Measurements from ENCODE around the gene DEFB131B. TPM values are rescaled to one million over a fixed set of nuclear protein-coding genes. Genes with fewer than 3 reads are reported as not detected.

Gene DEFB131B
- total and polyA plus RNA-seq, 9 of the 15 experiments (the other 6 are each of a cell fraction or from before 2014, with no cell fraction given), result not detected

DNA sequence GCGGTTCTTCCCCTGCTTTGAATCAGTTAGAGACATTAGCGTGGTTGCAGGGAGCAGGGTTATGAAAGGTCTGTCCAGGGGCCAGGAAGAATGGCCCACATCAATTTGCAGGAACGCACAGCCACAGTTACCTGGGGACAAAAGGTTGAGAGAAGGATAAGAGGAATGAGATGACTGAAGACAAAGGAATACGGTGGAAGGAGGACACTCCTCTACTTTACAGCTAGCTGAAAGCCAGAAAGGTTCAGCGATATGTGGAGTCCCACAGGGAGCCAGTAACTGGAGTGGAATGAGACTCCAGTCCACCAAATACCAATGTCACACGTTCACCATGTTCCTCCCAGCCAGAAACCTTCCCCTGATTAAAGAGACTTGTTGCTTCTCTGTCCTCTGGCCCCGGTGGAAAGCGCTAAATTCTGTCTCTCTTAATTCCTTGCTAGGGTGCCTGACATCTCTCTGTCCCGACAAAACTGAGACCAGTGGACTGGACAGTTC is 39.4 kb downstream of the DEFB131B start:
- no peaks in the 10 kb centered on the region for H4K20me1 ChIP-seq (replicated peaks; ENCODE audit: control insufficient read depth, insufficient read depth, low read length)
- TF ChIP-seq BDP1 (IDR thresholded peaks at IDR 0.05; ENCODE audit: insufficient read depth, insufficient read length) (no peak), THRAP3 (IDR thresholded peaks at IDR 0.05; ENCODE audit: borderline replicate concordance) (no peak), ZC3H4 (CRISPR knock-in tag; IDR thresholded peaks at IDR 0.05; ENCODE audit: borderline replicate concordance) (no peak), HMG20A (CRISPR knock-in tag; conservative IDR thresholded peaks at IDR 0.05) (no peak), HDAC3 (IDR thresholded peaks at IDR 0.05; ENCODE audit: borderline replicate concordance, partially characterized antibody) (no peak), ZNF311 (CRISPR knock-in tag; IDR thresholded peaks at IDR 0.05) (no peak), ZNF23 (CRISPR knock-in tag; IDR thresholded peaks at IDR 0.05) (no peak), ZNF586 (CRISPR knock-in tag; conservative IDR thresholded peaks at IDR 0.05) (no peak), MTA3 (IDR thresholded peaks at IDR 0.05; ENCODE audit: borderline replicate concordance) (no peak)
- TF ChIP-seq, protein P1, sequence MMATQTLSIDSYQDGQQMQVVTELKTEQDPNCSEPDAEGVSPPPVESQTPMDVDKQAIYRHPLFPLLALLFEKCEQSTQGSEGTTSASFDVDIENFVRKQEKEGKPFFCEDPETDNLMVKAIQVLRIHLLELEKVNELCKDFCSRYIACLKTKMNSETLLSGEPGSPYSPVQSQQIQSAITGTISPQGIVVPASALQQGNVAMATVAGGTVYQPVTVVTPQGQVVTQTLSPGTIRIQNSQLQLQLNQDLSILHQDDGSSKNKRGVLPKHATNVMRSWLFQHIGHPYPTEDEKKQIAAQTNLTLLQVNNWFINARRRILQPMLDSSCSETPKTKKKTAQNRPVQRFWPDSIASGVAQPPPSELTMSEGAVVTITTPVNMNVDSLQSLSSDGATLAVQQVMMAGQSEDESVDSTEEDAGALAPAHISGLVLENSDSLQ (IDR thresholded peaks at IDR 0.05), result no peak
- TF ChIP-seq, protein P2, sequence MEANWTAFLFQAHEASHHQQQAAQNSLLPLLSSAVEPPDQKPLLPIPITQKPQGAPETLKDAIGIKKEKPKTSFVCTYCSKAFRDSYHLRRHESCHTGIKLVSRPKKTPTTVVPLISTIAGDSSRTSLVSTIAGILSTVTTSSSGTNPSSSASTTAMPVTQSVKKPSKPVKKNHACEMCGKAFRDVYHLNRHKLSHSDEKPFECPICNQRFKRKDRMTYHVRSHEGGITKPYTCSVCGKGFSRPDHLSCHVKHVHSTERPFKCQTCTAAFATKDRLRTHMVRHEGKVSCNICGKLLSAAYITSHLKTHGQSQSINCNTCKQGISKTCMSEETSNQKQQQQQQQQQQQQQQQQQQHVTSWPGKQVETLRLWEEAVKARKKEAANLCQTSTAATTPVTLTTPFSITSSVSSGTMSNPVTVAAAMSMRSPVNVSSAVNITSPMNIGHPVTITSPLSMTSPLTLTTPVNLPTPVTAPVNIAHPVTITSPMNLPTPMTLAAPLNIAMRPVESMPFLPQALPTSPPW (CRISPR knock-in tag; IDR thresholded peaks at IDR 0.05), result no peak
- TF ChIP-seq, protein P3, sequence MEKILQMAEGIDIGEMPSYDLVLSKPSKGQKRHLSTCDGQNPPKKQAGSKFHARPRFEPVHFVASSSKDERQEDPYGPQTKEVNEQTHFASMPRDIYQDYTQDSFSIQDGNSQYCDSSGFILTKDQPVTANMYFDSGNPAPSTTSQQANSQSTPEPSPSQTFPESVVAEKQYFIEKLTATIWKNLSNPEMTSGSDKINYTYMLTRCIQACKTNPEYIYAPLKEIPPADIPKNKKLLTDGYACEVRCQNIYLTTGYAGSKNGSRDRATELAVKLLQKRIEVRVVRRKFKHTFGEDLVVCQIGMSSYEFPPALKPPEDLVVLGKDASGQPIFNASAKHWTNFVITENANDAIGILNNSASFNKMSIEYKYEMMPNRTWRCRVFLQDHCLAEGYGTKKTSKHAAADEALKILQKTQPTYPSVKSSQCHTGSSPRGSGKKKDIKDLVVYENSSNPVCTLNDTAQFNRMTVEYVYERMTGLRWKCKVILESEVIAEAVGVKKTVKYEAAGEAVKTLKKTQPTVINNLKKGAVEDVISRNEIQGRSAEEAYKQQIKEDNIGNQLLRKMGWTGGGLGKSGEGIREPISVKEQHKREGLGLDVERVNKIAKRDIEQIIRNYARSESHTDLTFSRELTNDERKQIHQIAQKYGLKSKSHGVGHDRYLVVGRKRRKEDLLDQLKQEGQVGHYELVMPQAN (IDR thresholded peaks at IDR 0.05; ENCODE audit: borderline replicate concordance), result no peak
- TF ChIP-seq, protein P4, sequence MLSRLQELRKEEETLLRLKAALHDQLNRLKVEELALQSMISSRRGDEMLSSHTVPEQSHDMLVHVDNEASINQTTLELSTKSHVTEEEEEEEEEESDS (CRISPR knock-in tag; IDR thresholded peaks at IDR 0.05), result no peak
- TF ChIP-seq, protein P5, sequence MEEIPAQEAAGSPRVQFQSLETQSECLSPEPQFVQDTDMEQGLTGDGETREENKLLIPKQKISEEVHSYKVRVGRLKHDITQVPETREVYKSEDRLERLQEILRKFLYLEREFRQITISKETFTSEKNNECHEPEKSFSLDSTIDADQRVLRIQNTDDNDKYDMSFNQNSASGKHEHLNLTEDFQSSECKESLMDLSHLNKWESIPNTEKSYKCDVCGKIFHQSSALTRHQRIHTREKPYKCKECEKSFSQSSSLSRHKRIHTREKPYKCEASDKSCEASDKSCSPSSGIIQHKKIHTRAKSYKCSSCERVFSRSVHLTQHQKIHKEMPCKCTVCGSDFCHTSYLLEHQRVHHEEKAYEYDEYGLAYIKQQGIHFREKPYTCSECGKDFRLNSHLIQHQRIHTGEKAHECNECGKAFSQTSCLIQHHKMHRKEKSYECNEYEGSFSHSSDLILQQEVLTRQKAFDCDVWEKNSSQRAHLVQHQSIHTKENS (CRISPR knock-in tag; IDR thresholded peaks at IDR 0.05), result no peak
- H3K9ac ChIP-seq (ENCODE audit: insufficient read depth in 1 of 2, low read depth in 2 of 2, low read length in 2 of 2), result no peak overlapping the region
- no peaks in the 10 kb centered on the region for H3K79me2 ChIP-seq (ENCODE audit: control insufficient read depth, insufficient read depth, low read length)
- H2AFZ ChIP-seq (ENCODE audit: low read depth, low read length), result no peak overlapping the region
- H3K4me2 ChIP-seq (ENCODE audit: insufficient read depth, low read length), result no peak overlapping the region
- peaks cover 35% of the 10 kb centered on the region; the same call in 2 of the 3 replicates for H3K36me3 ChIP-seq (ENCODE audit: control insufficient read depth, insufficient read depth, low read length)
- in situ Hi-C loops (cut with MboI) (no loop called here), intact Hi-C loops (cut with micrococcal nuclease) (no loop called here)
- no peak for FAIRE-seq
- H3K27ac ChIP-seq (ENCODE audit: extremely low read depth, low read depth, low read length), result no peak overlapping the region
- no peaks in the 10 kb centered on the region; the same call in 1 of the 2 replicates for H3K9me3 ChIP-seq (replicated peaks; ENCODE audit: control insufficient read depth, insufficient read depth, low read depth, low read length)
- ChIA-PET CTCF (ENCODE audit: low intra/inter-chr PET ratio) (no interaction called here), POLR2A (interaction anchor here (0.8 kb wide), 1 partner anchor 11 kb away, joined by 3 read pairs; the partner anchor contains the start of genes RNF121 and XNDC1N)
- H3K4me1 ChIP-seq (replicated peaks in 1 of 2; ENCODE audit: control insufficient read depth in 2 of 2, insufficient read depth in 2 of 2, low read length in 2 of 2), result no peaks in the 10 kb centered on the region
- no peaks in the 10 kb centered on the region for H3K9me1 ChIP-seq (ENCODE audit: control insufficient read depth, insufficient read depth, low read length)
- DNase-seq (ENCODE audit: extremely low read depth in 1 of 4, low spot score in 3 of 4), result no peak
- no TSS peak for BruUV-seq (replicated peaks)
- no peak overlapping the region for H3K4me3 ChIP-seq
- H3K27me3 ChIP-seq (ENCODE audit: control insufficient read depth in 2 of 2, insufficient read depth in 2 of 2, low read length in 2 of 2), result no peaks in the 10 kb centered on the region
- ATAC-seq, result no peak
- WGBS (ENCODE audit: insufficient coverage, low coverage, missing lambda C conversion rate), result 76% methylated on average over 9 of the region's 9 CpGs

Measured in K562 (cell line).